GM19351 (cell line): Measurements from ENCODE around the gene CHST12.

Experiments used
- ATAC-seq: cut with Tn5 transposase; IDR thresholded peaks from one replicate; pipeline ENCODE4 v1.9.1; 2021; ENCODE audit warnings: mild to moderate bottlenecking, moderate library complexity; ENCODE audit not compliant: unreplicated experiment

Gene CHST12

GRCh38 chr7:2433713-2434550, 30.5 kb downstream of the CHST12 start:
- no peak for ATAC-seq

DNA sequence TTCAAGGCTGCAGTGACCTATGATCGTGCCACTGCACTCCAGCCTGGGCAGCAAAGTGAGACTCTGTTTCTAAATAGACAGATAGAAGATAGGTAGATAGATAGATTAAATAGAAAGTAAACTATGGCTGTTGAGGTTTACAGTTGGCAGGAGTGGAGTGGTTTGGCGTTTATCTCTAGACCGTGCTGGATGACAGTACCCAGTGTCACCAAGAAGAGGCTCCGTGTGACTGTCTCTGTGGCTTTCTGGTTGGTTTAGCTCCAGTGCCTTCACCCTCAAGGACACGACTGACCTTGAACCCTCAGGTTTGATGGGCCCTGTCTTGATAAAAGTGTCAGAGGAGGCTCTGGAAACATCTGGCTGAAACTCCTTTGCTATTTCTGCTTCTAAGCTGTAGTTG, 31.7 kb downstream of the CHST12 start:
- ATAC-seq = no peak

DNA sequence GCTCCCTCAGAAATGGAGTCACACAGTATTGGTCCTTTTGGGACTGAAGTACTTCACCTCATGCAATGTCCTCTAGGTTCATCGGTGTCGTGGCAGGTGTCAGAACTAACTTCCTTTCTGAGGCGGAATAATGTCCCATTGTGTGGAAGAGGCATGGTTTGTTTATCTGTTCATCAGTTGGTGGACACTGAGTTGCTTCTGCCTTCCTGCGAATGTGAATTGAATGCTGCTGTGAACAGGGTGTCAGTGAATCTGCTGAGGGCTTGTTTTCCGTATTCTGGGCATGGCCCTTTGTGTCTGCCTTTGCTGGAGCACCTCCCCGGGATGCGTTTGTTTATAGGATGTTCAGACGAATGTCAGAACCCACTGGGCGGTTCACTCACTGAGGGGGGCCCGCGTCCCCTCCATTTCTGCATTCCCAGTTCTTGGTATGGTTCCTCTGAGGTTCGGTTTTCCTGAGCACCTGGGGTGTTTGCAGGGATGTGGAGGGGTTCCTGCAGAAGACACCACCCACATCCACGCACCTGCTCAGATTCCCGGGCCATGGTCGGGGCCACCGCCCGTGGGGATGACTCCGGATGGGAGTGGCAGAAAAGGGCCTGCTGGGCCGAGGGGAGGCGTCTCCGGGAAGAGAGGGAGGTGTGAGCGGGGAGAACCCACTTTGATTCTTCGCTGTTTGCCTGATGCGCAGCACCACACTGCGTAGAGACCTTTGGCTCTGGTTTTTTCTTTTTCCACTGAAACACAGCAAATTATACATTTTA, 33.1 kb downstream of the CHST12 start:
- ATAC-seq = no peak

- no peak for ATAC-seq
Observed at GRCh38 chr7:2437136-2437535, 33.7 kb downstream of the CHST12 start.

GRCh38 chr7:2437537-2438148, 34.2 kb downstream of the CHST12 start:
- no peak for ATAC-seq

GRCh38 chr7:2438186-2438585, 34.8 kb downstream of the CHST12 start:
- ATAC-seq = no peak

DNA sequence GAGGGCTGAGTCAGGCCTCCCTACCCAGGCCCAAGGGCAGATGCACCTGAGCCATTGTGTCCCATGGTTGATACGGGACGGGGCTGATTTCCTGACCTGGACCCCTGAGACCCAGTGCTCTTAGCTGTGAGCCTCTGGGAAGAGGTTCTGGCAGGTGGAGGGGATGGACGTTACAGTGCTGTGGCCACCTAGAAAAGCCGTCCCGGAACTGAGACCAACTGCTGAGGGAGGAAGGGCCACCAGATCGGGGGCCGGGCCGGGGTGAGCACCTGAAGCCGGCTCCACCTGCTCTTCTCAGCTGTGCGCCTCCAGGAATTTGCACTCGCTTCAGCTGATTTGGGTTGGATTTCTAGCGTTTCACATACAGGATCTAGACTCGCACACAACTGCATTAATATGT, 35.4 kb downstream of the CHST12 start:
- ATAC-seq = no peak

GRCh38 chr7:2440608-2441245, 37.3 kb downstream of the CHST12 start:
- no peak for ATAC-seq

DNA sequence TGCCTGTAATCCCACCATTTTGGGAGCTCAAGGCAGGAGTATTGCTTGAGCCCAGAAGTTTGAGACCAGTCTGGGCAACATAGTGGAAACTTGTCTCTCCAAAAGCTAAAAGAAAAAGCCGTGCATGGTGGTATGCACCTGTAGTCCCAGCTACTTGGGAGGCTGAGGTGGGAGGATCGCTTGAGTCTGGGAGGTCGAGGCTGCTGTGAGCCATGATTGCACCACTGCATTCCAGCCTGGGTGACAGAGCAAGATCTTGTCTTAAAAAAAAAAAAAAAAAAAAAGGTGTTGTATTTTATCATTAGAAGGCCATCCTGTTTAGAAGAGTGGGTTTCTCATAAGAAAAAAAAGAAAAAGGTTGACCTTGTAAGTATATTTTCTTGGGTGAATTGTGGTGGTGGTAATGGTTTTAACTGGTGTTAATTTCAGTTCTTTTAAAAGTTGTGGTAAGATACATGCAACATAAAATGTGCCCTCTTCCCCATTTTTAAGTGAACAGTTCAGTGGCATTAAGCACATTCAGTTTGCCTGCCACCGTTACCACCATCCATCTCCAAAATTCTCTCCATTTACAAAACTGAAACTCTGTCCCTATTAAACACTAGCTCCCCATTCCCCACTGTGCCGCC, 38.1 kb downstream of the CHST12 start:
- ATAC-seq = no peak

DNA sequence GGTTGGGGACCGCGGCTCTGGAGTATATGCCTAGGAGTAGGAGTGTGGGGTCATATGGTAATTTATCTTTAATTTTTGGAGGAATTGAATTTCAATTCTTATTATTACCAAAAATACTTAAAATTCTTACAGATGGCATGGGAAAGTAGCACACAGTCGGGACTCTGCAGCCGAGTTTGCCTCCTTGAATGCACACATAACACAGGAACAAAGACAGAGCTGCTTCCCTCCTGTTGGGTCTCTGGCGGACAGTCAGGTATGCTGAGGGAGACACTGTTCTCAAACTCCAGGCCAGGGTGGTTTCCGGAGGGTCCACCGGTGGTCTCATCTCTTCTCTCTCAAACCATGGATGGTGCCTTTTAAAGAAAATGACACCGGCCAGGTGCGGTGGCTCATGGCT, 40.1 kb downstream of the CHST12 start:
- ATAC-seq = no peak

- no peak for ATAC-seq
Observed at GRCh38 chr7:2444476-2444875, 41.1 kb downstream of the CHST12 start.

GRCh38 chr7:2445047-2445446, 41.6 kb downstream of the CHST12 start:
- no peak for ATAC-seq

DNA sequence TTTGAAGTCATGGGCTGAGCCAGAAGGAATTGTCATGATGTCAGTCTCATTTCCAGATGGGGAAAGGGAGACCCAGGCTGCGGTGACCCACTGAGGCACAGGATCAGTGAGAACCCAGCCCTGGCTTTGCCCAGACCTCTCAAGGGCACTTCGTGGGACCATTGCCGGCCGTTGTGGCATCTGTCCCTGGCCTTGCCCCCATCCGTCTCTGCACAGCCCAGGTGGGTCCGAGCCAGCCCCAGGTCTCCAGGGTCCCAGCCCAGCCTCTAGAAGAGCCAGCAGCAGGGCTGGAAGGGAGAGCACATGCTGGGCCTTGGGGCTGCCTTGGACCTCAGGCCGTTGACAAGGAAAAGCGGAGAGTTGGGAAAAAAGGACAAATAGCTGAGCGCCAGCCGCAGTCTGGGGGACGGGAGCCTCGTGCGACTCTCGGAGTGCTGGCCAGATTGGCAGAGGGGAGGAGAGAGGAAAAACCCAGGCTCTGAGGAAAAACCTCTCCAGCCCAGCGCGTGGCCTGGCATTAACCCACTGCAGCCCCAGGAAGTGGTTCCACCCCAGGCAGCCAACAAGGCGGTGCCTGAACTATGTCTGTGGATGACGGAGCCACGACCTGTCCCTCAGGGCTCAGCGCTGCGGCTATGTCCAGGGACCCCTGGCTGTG, 42.6 kb downstream of the CHST12 start:
- no peak for ATAC-seq

- ATAC-seq = no peak
Observed at GRCh38 chr7:2446676-2447075, 43.3 kb downstream of the CHST12 start.

DNA sequence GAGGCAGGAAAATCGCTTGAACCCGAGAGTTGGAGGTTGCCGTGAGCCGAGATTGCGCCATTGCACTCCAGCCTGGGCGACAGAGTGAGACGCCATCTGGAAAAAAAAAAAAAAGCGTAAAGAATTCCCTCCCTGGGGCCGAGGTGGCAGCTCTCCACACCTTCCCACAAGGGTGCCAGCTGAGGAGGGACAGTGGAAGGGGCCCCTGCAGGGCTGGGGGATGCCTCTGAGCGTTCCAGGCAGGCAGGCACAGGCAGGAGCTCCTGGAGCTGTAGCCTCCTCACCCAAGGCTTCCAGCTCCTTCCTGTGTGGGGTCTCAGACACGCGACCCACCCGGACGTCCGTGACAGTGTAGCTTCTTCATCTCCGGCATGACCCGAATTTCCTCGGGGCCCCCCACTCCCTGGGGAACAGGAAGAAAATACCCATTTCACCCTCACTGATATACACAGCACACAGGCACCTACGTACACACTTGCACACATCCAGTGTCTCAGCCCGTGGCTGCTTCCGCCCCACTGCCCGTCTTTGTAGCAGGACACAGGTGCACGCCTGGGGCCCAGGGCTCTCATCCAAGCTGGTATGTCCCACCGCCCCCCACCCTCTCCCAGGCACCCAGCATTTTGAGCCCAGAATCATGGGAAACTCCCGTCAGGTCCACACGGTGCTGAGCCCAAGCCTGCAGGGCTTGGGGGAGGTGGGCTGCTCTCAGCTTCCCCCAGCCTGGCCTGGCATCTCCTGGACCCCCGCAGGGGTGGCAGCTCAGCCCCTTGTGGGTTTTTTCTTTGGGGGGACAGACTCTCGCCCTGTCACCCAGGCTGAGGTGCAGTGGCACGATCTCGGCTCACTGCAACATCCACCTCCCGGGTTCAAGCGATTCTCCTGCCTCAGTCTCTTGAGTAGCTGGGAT, 47.0 kb downstream of the CHST12 start:
- ATAC-seq = no peak

GRCh38 chr7:2451171-2452073, 48.0 kb downstream of the CHST12 start:
- ATAC-seq = peak; percentile 89

GRCh38 chr7:2452074-2452507, 48.7 kb downstream of the CHST12 start:
- ATAC-seq = peak; percentile 33

DNA sequence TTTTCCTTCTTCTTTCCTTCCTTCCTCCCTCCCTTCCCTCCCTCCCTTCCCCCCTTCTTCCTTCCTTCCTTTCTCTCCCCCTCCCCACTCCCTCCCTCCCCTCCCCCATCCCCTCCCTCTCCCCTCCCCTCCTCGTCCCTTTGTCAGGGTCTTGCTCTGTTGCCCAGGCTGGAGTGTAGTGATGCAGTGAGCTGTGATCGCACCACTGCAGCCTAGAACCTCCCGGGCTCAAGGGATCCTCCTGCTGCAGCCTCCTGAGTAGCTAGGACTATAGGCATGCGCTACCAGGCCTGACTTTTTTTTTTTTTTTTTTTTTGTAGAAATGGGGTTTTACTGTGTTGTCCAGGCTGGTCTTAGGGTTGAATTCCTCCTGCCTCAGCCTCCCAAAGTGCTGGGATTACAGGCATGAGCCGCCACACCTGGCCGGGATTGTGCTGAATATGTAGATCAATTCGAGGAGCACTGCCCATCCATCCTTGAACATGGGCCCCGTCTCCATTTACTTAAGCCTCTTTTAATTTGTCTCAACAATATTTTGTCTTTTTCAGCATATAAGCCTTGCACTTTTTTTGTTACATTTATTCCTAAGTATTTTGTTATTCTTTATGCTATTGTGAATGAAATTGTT, 49.3 kb downstream of the CHST12 start:
- ATAC-seq = no peak
